Tibial artery (tissue), 4 donors: ENCODE results near the gene TMEM63B.

Experiments used
- DNase-seq, 2 donors: peaks; one replicate each; pipeline ENCODE4 v3.0.0-alpha.2; 2019
- H3K27ac ChIP-seq, 2 donors: fragments of 200-600 bp; sonication (generic) in 1 of 2; 1 replicate in 1 of 2; 2 replicates in 1 of 2; pipeline ENCODE4 v1.5.1; 2018 to 2019; ENCODE audit warnings: mild to moderate bottlenecking in 1 of 2
- H3K27me3 ChIP-seq, 2 donors: fragments of 200-600 bp; sonication (generic) in 1 of 2; one replicate each; pipeline versions ENCODE4 v1.5.1 to v1.6.0; 2016 to 2019
- H3K36me3 ChIP-seq, 3 donors: fragments of 200-600 bp; sonication (generic) in 2 of 3; one replicate each; pipeline ENCODE4 v1.5.1; 2016 to 2019; ENCODE audit warnings: mild to moderate bottlenecking in 2 of 3
- H3K4me1 ChIP-seq, 4 donors: fragments of 200-600 bp; sonication (generic) in 2 of 4; 1 replicate in 3 of 4; 2 replicates in 1 of 4; pipeline ENCODE4 v1.5.1; 2016 to 2019
- H3K4me3 ChIP-seq, 2 donors: fragments of 200-600 bp; sonication (generic) in 1 of 2; 1 replicate in 1 of 2; 2 replicates in 1 of 2; pipeline ENCODE4 v1.5.1; 2018 to 2019; ENCODE audit warnings: mild to moderate bottlenecking in 2 of 2
- H3K9me3 ChIP-seq, 3 donors: fragments of 200-600 bp; sonication (generic) in 1 of 3; one replicate each; pipeline ENCODE4 v1.5.1; 2016 to 2019
- CTCF ChIP-seq, 2 experiments: fragments of 200-600 bp in 1 of 2; fragments of 450-650 bp in 1 of 2; IDR thresholded peaks; one replicate each; pipeline ENCODE4 v1.5.1; 2017 to 2019; ENCODE audit warnings: antibody characterized with exemption in 2 of 2, mild to moderate bottlenecking in 1 of 2, moderate library complexity in 1 of 2
- intact Hi-C: fragments of 100-400 bp; cut with DNase I; formaldehyde crosslinking; loops from one replicate; pipeline ENCODE4 v1.15.0; 2023; ENCODE audit warnings: low total_unique reads

Gene TMEM63B

GRCh38 chr6:44162876-44163625 lies 35.7 kb downstream of the TMEM63B start:
- no peak overlapping the region for H3K4me3 ChIP-seq
- DNase-seq = no peak
- TF ChIP-seq CTCF (IDR thresholded peaks at IDR 0.05) = no peak
- H3K27me3 ChIP-seq = peaks cover 0 to 27% of the 10 kb centered on the region in 2 donors
- H3K4me1 ChIP-seq = no peaks in the 10 kb centered on the region
- no peaks in the 10 kb centered on the region for H3K36me3 ChIP-seq
- H3K27ac ChIP-seq = no peak overlapping the region
- H3K9me3 ChIP-seq = no peaks in the 10 kb centered on the region
- intact Hi-C loops = no loop called here

GRCh38 chr6:44166116-44166515 lies 38.8 kb downstream of the TMEM63B start:
- H3K4me1 ChIP-seq = no peaks in the 10 kb centered on the region
- H3K4me3 ChIP-seq = no peak overlapping the region
- H3K27ac ChIP-seq = no peak overlapping the region
- intact Hi-C loops = no loop called here
- H3K9me3 ChIP-seq = no peaks in the 10 kb centered on the region
- no peak for DNase-seq
- H3K27me3 ChIP-seq = peaks cover 0 to 27% of the 10 kb centered on the region in 2 donors
- H3K36me3 ChIP-seq = no peaks in the 10 kb centered on the region
- no peak for TF ChIP-seq CTCF (IDR thresholded peaks at IDR 0.05)

DNA sequence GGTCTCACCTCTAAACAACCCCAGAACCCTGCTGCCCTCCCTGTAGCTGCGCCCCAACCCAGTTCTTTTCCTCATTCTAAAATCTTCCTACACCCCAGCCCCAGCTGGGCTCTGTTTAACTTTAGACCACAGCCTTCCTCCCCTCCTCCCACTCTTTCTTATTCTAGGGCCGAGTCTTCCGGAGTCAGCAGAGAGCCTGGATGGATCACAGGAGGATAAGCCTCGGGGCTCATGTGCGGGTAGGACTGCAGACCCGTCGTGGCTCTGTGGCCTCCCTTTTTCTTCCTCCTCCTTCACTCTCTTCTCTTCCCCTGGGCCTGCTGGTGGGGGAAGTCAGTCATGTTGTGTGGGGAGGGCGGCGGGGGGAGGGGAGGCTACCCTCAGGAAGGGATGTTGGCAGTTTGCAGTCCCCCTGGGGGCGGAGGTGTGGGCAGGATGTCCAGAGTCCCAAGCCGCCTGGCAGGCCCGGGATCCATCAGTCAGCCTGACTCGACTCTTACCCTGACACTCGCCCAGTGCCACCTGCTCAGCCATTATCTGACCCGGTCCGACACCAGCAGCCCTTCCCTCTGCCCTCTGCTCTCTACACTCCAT lies 39.3 kb downstream of the TMEM63B start:
- intact Hi-C loops = no loop called here
- no peak for DNase-seq
- H3K4me3 ChIP-seq = no peak overlapping the region
- H3K9me3 ChIP-seq = no peaks in the 10 kb centered on the region
- no peak for TF ChIP-seq CTCF (IDR thresholded peaks at IDR 0.05)
- no peak overlapping the region for H3K27ac ChIP-seq
- no peaks in the 10 kb centered on the region for H3K4me1 ChIP-seq
- no peaks in the 10 kb centered on the region for H3K36me3 ChIP-seq
- H3K27me3 ChIP-seq = peaks cover 0 to 27% of the 10 kb centered on the region in 2 donors

- peaks cover 0 to under 1% (median 0%) of the 10 kb centered on the region in 4 donors for H3K4me1 ChIP-seq
- peaks cover 0 to 23% of the 10 kb centered on the region in 2 donors for H3K27me3 ChIP-seq
- no peak overlapping the region for H3K4me3 ChIP-seq
- intact Hi-C loops = no loop called here
- H3K9me3 ChIP-seq = no peaks in the 10 kb centered on the region
- H3K27ac ChIP-seq = no peak overlapping the region
- TF ChIP-seq CTCF (IDR thresholded peaks at IDR 0.05) = no peak
- no peak for DNase-seq
- no peaks in the 10 kb centered on the region for H3K36me3 ChIP-seq
Measured at GRCh38 chr6:44167567-44167966, 40.2 kb downstream of the TMEM63B start.

DNA sequence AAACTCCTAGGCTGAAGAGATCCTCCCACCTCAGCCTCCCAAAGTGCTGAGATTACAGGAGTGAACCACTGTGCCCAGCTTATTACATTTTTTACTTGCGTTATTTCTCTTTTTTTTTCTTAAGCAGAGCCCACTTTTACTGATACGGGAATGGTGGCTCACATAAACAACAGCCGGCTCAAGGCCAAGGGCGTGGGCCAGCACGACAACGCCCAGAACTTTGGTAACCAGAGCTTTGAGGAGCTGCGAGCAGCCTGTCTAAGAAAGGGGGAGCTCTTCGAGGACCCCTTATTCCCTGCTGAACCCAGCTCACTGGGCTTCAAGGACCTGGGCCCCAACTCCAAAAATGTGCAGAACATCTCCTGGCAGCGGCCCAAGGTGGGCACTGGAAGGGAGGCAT lies 41.8 kb downstream of the TMEM63B start:
- Histone ChIP-seq H3K4me1 (peaks cover 0 to 6% (median 2%) of the 10 kb centered on the region in 4 donors), H3K27me3 (peaks cover 0 to 13% of the 10 kb centered on the region in 2 donors), H3K9me3 (no peaks in the 10 kb centered on the region), H3K4me3 (no peak overlapping the region), H3K36me3 (no peaks in the 10 kb centered on the region), H3K27ac (no peak overlapping the region)
- no peak for DNase-seq
- intact Hi-C loops = no loop called here
- TF ChIP-seq CTCF (IDR thresholded peaks at IDR 0.05) = no peak
